ENCODE results near the gene AP3B2. TPM values are rescaled to one million over a fixed set of nuclear protein-coding genes. Genes with fewer than 3 reads are reported as not detected.

Gene AP3B2
- total RNA-seq, 2 donors from 2014 or later, result 5.4 to 9.3 TPM

GRCh38 chr15:82643992-82644391, 65.7 kb downstream of the AP3B2 start:
- Histone ChIP-seq H3K27ac (no peak overlapping the region), H3K27me3 (replicated peaks; ENCODE audit: insufficient read depth) (peaks cover 7% of the 10 kb centered on the region), H3K36me3 (no peaks in the 10 kb centered on the region), H3K4me3 (no peak overlapping the region), H3K9me3 (no peaks in the 10 kb centered on the region), H3K4me1 (replicated peaks) (peaks cover 2% of the 10 kb centered on the region)
- DNase-seq (ENCODE audit: low spot score), result no peak
- no peak for TF ChIP-seq POLR2AphosphoS5 (IDR thresholded peaks at IDR 0.05)
- WGBS, result 59% methylated on average over 3 of the region's 3 CpGs
- intact Hi-C loops (cut with DNase I), result no loop called here

GRCh38 chr15:82642656-82643055, 67.0 kb downstream of the AP3B2 start:
- H3K4me3 ChIP-seq, result no peak overlapping the region
- H3K9me3 ChIP-seq, result no peaks in the 10 kb centered on the region
- no peaks in the 10 kb centered on the region for H3K36me3 ChIP-seq
- TF ChIP-seq POLR2AphosphoS5 (IDR thresholded peaks at IDR 0.05), result no peak
- no peak for TF ChIP-seq POLR2A (IDR thresholded peaks at IDR 0.05)
- TF ChIP-seq CTCF (IDR thresholded peaks at IDR 0.05), result no peak
- H3K27ac ChIP-seq, result no peak overlapping the region
- WGBS, result 30% methylated on average over 3 of the region's 3 CpGs
- intact Hi-C loops (cut with DNase I), result no loop called here
- peaks cover 7% of the 10 kb centered on the region for H3K27me3 ChIP-seq (replicated peaks; ENCODE audit: insufficient read depth)
- no peak for DNase-seq (ENCODE audit: low spot score)
- peaks cover 2% of the 10 kb centered on the region for H3K4me1 ChIP-seq (replicated peaks)

GRCh38 chr15:82641129-82641798, 68.4 kb downstream of the AP3B2 start:
- Histone ChIP-seq H3K9me3 (no peaks in the 10 kb centered on the region), H3K4me3 (no peak overlapping the region), H3K36me3 (no peaks in the 10 kb centered on the region), H3K27ac (no peak overlapping the region), H3K4me1 (replicated peaks) (peaks cover under 1% of the 10 kb centered on the region), H3K27me3 (replicated peaks; ENCODE audit: insufficient read depth) (peaks cover 3% of the 10 kb centered on the region)
- TF ChIP-seq POLR2AphosphoS5 (IDR thresholded peaks at IDR 0.05) (no peak), POLR2A (IDR thresholded peaks at IDR 0.05) (no peak), CTCF (IDR thresholded peaks at IDR 0.05) (no peak)
- intact Hi-C loops (cut with DNase I), result no loop called here
- DNase-seq (ENCODE audit: low spot score), result no peak
- WGBS, result 29% methylated on average over 2 of the region's 2 CpGs

- WGBS, result 69% methylated on average over 3 of the region's 3 CpGs
- intact Hi-C loops (cut with DNase I), result no loop called here
- Histone ChIP-seq H3K27me3 (replicated peaks; ENCODE audit: insufficient read depth) (peaks cover 3% of the 10 kb centered on the region), H3K27ac (no peak overlapping the region), H3K4me3 (no peak overlapping the region), H3K36me3 (no peaks in the 10 kb centered on the region), H3K4me1 (replicated peaks) (no peaks in the 10 kb centered on the region), H3K9me3 (no peaks in the 10 kb centered on the region)
- no peak for TF ChIP-seq CTCF (IDR thresholded peaks at IDR 0.05)
- no peak for DNase-seq (ENCODE audit: low spot score)
Measured at GRCh38 chr15:82640672-82641071, 69.0 kb downstream of the AP3B2 start.

GRCh38 chr15:82635798-82636197, 73.9 kb downstream of the AP3B2 start:
- Histone ChIP-seq H3K27me3 (replicated peaks; ENCODE audit: insufficient read depth) (peaks cover 3% of the 10 kb centered on the region), H3K4me3 (no peak overlapping the region), H3K4me1 (replicated peaks) (no peaks in the 10 kb centered on the region), H3K36me3 (no peaks in the 10 kb centered on the region), H3K9me3 (no peaks in the 10 kb centered on the region), H3K27ac (no peak overlapping the region)
- no peak for DNase-seq (ENCODE audit: low spot score)
- 44% methylated on average over 2 of the region's 2 CpGs for WGBS
- intact Hi-C loops (cut with DNase I), result no loop called here
- TF ChIP-seq POLR2A (IDR thresholded peaks at IDR 0.05) (no peak), CTCF (IDR thresholded peaks at IDR 0.05) (no peak), POLR2AphosphoS5 (IDR thresholded peaks at IDR 0.05) (no peak)
